GM12891 (cell line): ENCODE data around the gene LARP1B.
"Not testable (repeated sequence)": the region's sequence is repeated elsewhere in the genome, so short reads cannot be mapped to it uniquely, and the experiment has no call there.

Source experiments
- POLR2AphosphoS5 ChIP-seq: IDR thresholded peaks from 2 replicates; pipeline ENCODE4 v1.6.1; 2011; ENCODE audit warnings: low read depth, low read length, control low read depth
- SPI1 ChIP-seq: IDR thresholded peaks from 2 replicates; pipeline ENCODE4 v1.6.1; 2011; ENCODE audit warnings: low read depth, low read length, control low read depth

DNA sequence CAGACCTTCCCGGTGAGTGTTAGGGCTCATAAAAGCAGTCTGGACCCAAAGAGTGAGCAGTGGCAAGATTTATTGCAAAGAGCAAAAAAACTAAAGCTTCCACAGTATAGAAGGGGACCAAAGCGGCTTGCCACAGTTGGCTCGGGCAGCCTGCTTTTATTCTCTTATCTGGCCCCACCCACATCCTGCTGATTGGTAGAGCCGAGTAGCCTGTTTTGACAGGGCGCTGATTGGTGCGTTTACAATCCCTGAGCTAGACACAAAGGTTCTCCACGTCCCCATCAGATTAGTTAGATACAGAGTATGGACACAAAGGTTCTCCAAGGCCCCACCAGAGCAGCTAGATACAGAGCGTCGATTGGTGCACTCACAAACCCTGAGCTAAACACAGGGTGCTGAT lies 14.1 kb upstream of the LARP1B start:
- not testable (repeated sequence) for TF ChIP-seq SPI1, POLR2AphosphoS5
